GF-D8 (cell line): ENCODE measurements around the gene SPATA7.
"Not testable (repeated sequence)": the region's sequence is repeated elsewhere in the genome, so short reads cannot be mapped to it uniquely, and the experiment has no call there.

Source experiments
- DNase-seq: peaks from one replicate; lab custom pipeline; 2025; lab: John Stamatoyannopoulos, UW

SPATA7 gene, protein sequence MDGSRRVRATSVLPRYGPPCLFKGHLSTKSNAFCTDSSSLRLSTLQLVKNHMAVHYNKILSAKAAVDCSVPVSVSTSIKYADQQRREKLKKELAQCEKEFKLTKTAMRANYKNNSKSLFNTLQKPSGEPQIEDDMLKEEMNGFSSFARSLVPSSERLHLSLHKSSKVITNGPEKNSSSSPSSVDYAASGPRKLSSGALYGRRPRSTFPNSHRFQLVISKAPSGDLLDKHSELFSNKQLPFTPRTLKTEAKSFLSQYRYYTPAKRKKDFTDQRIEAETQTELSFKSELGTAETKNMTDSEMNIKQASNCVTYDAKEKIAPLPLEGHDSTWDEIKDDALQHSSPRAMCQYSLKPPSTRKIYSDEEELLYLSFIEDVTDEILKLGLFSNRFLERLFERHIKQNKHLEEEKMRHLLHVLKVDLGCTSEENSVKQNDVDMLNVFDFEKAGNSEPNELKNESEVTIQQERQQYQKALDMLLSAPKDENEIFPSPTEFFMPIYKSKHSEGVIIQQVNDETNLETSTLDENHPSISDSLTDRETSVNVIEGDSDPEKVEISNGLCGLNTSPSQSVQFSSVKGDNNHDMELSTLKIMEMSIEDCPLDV

DNA sequence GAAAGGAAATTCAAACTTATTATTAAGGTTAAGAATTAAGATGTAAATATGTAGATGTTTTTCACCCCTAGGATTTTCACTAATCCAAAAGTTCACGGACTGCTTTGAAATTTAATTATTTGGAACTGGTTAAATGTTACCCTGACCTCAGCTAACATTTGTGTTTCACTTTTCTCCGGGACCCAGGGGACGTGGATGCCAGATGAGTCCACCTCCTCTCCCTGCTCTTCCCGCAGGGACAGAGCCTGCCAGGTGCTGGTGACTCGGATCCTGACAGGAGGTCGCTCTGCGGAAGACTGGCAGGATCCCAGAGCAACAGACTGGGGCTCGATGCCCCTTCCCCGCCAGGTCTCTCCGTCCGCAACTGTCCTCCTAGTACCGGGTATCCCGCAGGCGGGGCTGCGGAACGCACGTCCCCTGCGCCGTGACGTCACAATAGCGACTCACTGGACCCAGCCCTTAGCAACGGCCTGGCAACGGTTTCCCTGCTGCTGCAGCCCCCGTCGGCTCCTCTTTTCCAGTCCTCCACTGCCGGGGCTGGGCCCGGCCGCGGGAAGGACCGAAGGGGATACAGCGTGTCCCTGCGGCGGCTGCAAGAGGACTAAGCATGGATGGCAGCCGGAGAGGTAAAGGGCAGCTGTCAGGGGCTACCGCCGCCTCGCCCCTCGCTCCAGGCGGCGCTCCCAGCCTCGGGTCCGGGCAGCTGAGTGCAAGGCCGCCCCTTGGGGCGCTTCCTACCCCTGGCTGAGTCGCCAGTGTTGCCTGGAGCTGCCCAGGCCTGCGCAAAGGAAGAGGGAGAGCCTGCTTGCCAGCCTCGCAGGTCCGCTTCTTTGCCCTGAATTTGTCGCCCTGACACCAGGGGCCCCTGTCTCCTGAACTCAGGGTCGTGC is at the start of gene SPATA7:
TSS of gene SPATA7 (plus strand) at position 446 of the 890 bp plus-strand sequence. CDS start at position 608, 162 bp downstream.
- DNase-seq = peak; percentile 6

DNA sequence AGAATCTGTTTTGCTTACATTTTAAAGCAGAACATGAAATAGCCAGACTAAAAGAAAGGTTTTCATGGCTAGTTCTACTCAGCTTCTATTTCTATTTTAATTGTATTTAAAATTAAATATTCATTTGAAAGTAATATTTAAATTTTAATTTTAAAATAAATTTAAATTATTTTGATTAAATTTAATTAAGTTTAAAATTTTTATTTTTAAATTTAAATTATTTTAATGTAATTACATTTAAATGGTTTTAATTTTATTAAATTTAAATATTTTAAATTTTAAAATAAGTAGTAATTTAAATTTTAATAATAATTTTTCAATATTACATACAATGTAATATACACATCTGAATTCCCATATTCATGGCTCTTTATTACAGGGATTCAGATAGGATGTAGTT is 45.1 kb upstream of the SPATA7 start:
- DNase-seq = no peak

DNA sequence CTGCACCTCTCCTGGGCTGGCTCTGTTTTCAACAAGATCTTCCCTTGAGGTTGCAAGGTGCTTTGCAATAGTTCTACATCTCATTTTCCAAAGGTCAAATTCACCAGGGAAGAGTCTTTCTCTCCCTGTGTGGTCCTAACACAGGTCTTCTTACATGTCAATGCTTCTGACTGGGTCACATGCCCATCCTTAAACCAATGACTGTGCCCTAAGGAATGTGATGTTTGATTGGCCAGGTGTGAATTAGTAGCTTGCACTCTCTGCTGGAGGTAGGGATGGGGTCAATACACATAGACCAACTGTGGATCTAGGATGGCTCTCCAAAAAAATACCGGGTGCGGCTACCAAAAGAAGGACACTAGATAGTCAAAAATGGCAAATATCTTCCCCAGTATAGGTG is 42.5 kb upstream of the SPATA7 start:
- no peak for DNase-seq

DNA sequence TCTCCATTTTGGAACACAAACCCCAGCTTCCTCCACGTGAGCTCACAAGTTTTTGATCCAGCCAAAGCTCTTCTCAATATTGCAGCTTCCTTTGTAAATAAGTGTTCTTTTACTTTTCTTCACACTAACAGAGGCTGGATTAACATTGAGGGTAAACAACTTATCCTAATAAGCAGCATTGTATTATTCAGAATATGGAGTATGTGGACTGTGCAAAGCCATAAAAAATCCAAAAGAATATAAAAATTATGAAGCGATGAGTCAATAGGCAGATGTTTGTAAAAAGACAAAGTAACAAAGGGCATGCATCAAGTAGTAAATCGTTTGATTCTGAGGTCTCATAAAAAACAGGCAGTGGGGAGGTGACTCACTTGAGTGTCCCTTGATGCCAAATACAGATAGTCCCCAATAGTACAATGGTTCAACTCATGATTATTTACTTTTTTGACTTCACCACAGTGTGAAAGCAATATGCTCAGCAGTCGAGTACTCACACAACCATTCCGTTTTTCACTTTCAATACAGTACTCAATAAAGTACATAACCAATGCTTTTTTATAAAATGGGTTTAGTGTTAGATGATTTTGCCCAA is 39.3 kb upstream of the SPATA7 start:
- DNase-seq = no peak

DNA sequence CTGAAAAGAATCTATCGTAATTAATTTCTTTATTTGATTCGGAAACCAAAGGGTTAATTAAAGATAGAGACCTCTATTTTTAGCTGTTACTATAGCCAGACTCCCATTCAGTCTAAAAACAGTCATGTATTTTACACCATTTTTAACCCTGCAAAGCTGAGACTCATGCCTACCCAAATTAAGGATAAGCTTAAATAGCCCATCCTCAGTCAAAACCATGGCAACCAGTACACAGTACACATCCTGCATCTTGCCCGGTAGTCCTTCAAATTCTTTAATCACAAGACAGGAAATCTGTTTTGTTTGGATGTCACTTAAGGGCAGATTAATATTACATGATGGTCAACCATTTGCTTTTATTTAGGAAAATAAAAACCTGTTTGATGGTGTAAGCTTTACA is 36.9 kb upstream of the SPATA7 start:
- DNase-seq = no peak

DNA sequence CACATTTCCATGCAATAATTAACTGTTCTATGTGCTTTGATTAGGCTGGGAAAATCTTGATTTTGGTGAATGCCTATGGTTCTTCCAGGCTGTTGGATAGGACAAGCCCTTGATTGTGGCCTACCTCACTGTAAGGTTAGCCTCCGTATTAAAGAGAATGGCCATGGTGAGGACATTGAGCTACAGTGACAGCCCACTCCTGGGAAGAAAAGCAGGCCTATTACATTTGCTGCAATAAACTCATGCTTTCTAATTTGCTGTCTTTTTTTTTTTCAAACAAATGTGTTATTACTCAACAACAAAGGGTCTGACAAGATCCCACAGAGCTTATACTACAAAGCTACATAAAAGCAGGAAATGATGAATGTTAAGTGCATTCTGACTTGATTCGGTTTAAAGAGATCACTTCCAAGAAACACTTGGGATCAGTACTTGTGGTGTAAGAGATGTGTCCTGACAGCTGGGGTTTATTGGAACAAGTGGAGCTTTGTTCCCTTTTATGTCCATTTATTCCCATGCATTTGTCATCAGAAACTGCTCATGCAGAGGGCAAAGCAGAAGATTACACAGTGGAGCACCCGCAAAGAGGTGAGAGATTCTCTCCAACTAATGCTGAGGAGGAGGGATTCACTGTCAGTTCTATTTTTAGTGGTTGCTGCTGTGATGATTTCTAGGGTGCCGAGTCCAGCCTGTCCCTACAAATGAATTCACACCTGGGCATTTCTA is 33.3 kb upstream of the SPATA7 start:
- no peak for DNase-seq

DNA sequence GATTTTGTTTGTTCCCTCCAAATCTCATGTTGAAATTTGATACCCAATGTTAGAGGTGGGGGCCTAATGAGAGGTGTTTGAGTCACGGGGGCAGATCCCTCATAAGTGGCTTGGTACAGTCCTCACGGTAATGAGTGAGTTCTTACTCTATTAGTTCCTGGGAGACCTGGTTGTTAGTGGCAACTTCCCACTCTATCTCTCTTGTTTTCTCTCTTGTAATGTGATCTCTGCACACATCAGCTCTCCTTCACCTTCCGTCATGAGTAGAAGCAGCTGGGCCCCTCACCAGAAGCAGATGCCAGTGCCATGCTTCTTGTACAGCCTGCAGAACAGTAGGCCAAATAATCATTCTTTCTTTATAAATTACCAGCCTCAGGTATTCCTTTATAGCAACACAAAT is 32.8 kb upstream of the SPATA7 start:
- no peak for DNase-seq

DNA sequence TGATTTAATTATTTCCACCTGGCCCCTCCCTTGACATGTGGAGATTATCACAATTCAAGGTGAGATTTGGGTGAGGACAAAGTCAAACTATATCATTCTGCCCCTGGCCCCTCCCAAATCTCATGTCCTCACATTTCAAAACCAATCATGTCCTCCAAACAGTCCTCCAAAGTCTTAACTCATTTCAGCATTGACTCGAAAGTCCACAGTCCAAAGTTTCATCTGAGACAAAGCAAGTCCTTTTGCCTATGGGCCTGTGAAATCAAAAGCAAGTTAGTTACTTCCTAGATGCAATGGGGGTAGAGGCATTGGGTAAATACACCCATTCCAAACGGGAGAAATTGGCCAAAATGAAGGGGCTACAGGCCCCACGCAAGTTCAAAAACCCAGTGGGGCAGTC is 31.1 kb upstream of the SPATA7 start:
- no peak for DNase-seq

DNA sequence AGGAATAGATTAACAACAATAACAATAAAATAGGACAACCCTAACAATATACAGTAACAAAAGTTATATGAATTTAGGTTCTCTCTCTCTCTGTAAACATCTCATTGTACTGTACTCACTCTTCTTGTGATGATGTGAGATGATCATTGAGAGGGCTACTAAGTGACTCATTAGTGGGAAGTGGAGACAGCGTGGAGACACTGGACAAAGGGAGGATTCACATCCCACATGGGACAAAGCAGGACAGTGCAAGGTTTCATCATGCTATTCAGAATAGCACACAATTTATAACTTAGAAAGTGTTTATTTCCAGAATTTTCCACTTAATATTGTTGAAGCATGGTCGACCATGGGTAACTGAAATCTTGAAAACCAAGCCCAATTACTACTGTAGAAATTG is 26.0 kb upstream of the SPATA7 start:
- DNase-seq = no peak

DNA sequence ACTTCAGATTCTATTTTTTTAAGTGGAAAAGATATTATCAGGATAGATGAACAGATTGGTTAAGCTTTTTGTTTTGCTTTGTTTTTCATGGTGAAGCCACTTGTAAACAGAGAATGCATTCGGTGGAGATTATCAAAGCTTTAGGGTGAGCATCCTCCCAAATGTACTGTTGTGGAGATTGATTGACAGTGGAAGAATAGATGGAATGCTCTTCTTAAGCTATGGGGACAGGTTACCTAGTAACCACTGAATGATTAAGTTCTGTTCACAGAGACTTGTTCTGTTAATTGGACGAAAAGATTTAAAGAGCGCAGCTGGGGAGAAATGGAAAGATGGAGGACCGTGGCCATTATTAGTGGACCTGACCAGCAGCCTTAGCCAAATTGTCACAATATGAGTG is 21.8 kb upstream of the SPATA7 start:
- DNase-seq = no peak

DNA sequence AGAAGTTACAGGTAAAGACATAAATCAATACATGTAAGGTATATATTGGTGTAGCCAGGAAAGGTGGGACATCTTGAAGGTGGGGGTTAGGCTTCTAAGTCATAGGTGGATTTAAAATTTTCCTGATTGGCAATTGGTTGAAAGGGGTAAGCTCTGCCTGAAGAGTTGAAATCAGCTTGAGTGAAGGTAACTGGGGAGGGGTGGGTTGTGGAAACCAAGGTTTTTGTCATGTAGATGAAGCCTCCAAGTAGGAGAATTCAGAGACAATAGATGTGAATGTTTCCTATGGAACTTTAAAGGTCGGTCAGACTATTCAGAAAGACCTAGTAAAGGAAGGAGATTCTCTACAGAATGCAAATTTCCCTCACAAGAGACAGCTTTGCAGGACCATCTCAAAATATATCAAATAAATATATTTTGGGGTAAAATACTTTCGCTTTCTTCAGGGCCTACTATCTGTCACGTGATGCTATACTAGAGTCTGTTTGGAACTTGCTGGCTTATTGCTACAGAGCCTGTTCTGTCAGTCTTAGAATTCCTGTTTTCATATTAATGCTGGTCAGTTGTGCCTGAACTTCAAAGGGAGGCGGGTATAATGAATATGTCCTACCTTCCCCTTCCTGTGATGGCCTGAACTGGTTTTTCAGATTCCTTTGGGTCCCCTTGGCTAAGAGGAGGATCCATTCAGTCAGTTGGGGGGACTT is 20.6 kb upstream of the SPATA7 start:
- no peak for DNase-seq

DNA sequence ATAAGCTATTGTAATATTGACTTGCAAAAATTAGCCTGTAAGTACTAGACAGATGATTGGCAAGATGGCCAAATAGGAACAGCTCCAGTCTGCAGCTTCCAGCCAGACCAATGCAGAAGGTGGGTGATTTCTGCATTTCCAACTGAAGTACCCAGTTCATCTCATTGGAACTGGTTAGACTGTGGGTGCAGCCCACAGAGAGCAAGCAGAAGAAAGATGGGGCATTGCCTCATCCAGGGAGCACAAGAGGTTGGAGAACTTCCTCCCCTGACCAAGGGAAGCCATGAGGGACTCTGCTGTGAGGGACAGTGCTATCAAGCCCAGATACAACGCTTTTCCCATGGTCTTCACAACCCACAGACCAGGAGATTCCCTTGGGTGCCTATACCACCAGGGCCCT is 16.0 kb upstream of the SPATA7 start:
- no peak for DNase-seq

DNA sequence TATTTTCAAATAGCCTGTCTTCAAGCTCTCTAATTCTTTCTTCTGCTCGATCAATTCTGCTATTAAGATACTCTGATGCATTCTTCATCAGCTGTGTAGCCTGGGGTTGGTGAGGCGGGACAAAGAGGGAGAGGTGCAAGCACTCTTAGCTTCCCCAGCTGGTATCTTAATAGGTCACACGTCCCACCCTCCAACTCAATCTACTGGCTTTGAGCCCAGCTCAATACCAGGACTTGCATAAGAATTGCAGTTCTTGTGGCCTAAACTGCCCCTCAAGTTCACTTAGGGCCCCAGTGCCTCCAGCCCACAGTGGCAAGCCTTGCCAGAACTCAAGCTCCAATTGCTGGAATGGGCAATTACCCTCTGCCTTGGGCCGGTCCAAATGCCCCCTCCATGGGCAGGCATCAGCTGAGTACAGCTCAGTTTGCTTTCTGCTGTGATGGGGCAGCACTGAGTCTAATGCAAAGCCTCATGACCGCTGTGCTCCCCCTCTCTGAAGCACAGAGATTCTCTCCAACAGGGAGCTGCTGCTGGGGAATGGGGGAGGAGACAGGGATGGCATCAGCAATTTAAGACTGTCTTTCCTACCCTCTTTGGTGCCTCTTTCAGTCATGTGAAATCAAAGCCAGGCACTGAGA is 5.6 kb upstream of the SPATA7 start:
- DNase-seq = no peak

DNA sequence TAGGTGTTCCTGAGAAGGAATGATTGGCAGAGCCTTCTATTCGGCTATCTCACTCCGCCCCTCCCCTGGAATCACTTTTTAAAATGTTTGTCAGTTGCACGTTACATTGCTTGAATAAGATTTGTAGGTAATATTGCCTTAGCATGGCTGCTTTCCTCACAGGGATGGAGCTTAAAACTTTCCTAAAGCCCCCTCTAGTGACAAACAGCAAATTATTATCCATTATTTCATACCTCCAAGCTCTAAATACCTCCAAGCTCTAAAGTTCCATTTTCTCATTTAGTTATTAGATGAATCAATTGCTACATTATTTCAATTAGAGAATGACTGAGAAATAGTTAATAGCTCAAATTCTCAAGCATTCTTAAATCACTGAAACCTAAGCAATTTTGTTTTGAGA is 5.1 kb upstream of the SPATA7 start:
- DNase-seq = no peak

DNA sequence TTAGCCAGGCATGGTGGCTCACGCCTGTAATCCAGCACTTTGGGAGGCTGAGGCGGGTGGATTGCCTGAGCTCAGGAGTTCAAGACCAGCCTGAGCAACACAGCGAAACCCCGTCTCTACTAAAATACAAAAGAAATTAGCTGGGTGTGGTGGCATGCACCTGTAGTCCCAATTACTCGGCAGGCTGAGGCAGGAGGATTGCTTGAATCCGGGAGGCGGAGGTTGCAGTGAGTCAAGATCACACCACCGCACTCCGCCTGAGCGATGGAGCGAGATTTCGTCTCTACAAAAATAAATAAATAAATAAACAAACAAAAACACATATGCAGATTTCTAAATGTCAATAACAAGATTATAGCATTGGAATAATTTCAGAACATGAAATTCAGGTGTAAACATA is 3.8 kb upstream of the SPATA7 start:
- DNase-seq = not testable (repeated sequence)

DNA sequence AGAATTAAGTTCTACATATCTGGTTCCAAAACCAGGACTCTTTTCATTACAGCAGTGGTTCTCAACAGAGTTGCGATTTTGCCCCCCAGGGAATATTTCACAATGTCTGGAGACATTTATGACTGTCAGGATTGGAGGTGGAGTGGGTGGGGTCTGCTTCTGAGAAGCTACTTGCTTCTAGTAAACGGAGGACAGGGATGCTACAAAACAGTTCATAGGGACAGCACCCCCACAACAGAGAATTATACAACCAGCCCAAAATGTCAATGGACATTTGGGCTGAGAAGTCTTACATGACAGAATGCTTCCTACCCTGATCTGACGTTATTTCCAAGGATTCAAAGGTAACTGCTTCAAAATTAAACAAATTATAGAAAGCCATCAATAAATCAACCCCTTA is 739 bp upstream of the SPATA7 start:
- no peak for DNase-seq

DNA sequence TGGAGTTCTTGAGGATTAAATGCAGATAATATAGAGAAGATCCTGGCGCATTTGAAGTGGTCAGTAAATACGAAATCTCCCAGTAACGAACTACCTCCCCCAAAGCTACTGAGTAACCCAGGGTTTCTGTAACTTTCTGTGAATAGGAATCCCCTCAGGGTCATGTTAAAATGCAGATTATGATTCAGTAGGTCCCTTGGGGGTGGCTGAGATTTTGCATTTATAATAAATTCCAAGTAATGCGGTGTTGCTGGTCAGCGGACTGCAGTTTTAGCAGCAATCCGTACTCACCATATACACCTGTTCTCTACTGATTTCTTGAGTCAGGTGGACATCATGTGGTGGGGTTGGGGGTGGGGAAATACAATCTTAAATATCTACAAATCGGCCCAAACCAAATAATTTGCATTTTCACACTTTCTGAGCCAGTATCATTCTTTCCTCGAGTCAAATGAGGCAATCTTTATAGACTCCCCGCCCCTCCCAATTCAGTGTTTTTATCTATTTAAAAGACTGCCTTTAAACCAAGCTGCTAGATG is 868 bp downstream of the SPATA7 start:
- DNase-seq = no peak

DNA sequence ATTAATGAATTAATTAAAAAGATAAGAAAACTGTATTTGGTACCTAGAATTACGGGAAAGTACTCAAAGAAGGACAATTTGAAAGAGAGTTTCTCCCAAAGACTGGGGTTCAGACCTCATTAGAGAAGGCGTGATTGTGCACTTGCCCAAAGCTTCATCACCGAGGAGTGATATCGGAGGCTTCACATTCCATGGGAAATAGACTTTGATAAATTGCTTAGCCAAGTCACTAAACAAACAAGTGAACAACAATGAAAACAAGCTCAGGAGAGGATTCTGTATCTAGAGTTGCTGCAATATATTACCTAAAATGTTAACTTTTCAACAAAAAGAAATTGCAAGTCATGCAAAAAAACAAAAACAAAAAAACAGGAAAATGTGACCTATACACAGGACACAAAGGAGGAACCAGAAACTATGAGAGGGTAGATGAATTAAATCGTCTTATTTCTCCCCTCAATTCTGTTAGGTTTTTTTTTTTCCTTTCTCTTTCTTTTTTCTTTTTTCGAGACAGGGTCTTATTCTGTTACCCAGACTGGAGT is 3.4 kb downstream of the SPATA7 start:
- no peak for DNase-seq

DNA sequence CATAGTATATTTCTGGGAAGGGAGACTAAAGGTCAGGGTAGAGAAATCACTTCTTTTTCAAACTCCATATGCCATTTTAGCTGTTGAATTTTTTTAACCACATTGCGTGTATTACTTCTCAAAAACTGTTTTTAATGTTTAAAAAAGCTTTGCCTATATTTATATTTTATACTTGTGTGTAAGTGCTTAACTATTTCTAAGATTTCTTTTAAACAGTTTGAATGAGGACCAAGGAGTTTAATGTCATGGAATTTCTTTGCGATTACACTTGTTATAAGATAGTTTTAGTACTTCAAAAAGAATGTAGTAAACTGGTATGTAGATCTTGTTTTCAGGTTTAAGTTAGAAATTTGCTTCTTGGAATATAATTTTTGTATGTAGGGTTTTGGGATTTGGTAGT is 7.2 kb downstream of the SPATA7 start:
- DNase-seq = no peak

DNA sequence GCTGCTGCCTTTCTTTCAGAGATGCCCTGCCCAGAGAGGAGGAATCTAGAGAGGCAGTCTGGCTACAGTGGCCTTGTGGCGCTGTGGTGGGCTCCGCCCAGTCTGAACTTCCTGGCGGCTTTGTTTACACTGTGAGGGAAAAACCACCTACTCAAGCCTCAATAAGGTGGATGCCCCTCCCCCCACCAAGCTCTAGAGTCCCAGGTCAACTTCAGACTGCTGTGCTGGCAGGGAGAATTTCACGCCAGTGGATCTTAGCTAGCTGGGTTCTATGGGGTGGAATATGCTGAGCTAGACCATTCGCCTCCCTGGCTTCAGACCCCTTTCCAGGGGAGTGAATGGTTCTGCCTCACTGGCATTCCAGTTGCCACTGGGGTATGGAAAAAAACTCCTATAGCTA is 25.6 kb downstream of the SPATA7 start:
- no peak for DNase-seq
